Activated T-helper 17 cell treated with anti-CD3 and anti-CD28 coated beads, Interleukin-2, amount 50 U/mL, for 72 hours (primary cell): Measurements from ENCODE around the gene CFAP46. TPM values are rescaled to one million over a fixed set of nuclear protein-coding genes. Genes with fewer than 3 reads are reported as not detected.

Experiments used
- ATAC-seq: fragments of 150-1000 bp; cut with Tn5 transposase; replicated peaks from 2 replicates; pipeline ENCODE4 v1.10.0; 2021; ENCODE audit warnings: mild to moderate bottlenecking, moderate library complexity
- H3K27ac Mint-ChIP-seq: one replicate; pipeline ENCODE4 v1.8.0; 2022; ENCODE audit warnings: mixed read lengths
- H3K27me3 Mint-ChIP-seq: one replicate; pipeline ENCODE4 v1.8.0; 2022; ENCODE audit warnings: mixed read lengths
- H3K36me3 Mint-ChIP-seq: one replicate; pipeline ENCODE4 v1.8.0; 2022; ENCODE audit warnings: low read depth, mild to moderate bottlenecking, mixed read lengths
- H3K4me1 Mint-ChIP-seq: one replicate; pipeline ENCODE4 v1.8.0; 2022; ENCODE audit warnings: mixed read lengths
- H3K4me3 Mint-ChIP-seq: one replicate; pipeline ENCODE4 v1.8.0; 2022; ENCODE audit warnings: mild to moderate bottlenecking, mixed read lengths
- H3K9me3 Mint-ChIP-seq: one replicate; pipeline ENCODE4 v1.8.0; 2022; ENCODE audit warnings: mixed read lengths
- total RNA-seq, 2 donors: library from RNA; stranded (reverse); gene quantifications; one replicate each; pipeline ENCODE4 v1.2.3, GENCODE V29; 2022

CFAP46 gene
- total RNA-seq, 2 donors from 2014 or later, result not detected

DNA sequence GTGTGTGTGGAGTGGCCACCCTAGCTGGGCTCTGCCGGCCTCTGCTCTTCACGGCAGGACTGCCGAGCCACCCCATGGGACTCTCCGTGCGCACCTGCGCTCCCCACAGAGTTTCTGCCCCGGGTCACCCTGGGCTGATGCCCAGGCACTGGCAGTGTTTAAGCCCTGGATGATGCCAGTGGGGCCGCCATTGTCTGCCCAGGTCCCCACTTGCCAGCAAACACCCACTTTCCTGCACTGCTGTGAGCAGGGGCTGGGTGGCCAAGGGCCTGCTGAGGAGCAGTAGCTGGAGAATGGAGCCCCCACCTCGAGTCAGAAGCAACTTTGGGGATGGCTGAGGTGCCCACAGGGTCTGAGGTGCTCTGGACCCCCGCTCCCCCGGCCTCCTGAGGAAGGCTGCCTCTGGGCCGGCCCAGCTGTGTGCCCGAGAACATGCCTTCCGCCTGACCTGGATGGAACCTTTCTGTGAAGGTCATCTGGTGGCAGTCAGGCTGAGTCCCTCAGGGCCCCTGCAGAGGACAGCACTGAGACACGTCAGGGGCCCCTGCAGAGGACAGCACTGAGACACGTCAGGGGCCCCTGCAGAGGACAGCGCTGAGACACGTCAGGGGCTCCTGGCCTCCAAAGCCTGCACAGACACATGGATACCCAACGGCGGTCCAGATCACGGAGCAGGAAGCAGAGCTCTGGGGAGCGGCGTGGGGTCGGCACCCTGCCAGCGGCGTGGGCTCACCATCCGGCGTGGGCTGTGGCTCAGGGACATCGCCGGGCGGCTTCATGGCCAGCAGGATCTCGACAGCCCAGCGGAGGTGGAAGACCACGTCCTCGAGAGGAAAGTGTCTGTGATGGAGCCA is 62.0 kb downstream of the CFAP46 start:
- no peak for ATAC-seq
- Mint-ChIP-seq H3K27ac (no peak overlapping the region), H3K4me3 (no peak overlapping the region), H3K36me3 (no peaks in the 10 kb centered on the region), H3K4me1 (no peaks in the 10 kb centered on the region), H3K27me3 (peaks cover 19% of the 10 kb centered on the region), H3K9me3 (no peaks in the 10 kb centered on the region)

DNA sequence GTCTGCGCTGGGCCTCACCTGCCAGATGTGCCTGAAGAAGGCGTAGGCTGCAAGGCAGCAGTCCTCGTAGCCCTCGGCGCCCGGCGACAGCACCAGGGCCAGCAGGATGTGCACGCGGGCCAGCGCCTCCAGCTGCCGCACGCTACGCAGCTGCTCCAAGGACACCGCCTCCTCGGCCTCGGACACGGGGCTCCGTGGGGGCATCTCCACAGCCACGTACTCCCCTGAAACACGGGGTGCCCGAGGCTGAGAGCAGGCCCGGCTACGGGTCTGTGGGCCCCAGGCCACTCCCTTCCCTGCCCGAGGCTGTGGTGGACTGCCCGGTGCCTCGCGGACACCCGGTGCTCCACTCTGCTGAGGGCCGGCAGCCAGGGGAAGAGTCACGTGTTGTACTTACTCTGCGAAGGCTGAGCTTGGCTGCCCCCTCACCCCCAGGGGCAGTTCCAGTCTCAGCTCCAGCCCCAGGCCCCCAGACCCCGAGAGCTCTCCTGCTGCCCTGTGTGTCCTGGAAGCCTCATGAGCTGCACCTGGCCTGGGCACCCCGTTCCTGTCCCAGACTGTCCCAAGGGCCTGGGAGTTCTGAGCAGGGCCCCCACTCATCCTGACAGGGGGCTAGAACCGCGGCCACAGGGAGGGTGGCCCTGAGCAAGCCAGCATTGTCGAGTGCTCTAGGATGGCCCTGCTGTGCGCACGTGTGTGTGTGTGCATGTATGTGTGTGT is 62.8 kb downstream of the CFAP46 start:
- no peak overlapping the region for H3K4me3 Mint-ChIP-seq
- H3K9me3 Mint-ChIP-seq, result no peaks in the 10 kb centered on the region
- no peak for ATAC-seq
- no peaks in the 10 kb centered on the region for H3K36me3 Mint-ChIP-seq
- H3K27ac Mint-ChIP-seq, result no peak overlapping the region
- H3K4me1 Mint-ChIP-seq, result no peaks in the 10 kb centered on the region
- peaks cover 21% of the 10 kb centered on the region for H3K27me3 Mint-ChIP-seq

DNA sequence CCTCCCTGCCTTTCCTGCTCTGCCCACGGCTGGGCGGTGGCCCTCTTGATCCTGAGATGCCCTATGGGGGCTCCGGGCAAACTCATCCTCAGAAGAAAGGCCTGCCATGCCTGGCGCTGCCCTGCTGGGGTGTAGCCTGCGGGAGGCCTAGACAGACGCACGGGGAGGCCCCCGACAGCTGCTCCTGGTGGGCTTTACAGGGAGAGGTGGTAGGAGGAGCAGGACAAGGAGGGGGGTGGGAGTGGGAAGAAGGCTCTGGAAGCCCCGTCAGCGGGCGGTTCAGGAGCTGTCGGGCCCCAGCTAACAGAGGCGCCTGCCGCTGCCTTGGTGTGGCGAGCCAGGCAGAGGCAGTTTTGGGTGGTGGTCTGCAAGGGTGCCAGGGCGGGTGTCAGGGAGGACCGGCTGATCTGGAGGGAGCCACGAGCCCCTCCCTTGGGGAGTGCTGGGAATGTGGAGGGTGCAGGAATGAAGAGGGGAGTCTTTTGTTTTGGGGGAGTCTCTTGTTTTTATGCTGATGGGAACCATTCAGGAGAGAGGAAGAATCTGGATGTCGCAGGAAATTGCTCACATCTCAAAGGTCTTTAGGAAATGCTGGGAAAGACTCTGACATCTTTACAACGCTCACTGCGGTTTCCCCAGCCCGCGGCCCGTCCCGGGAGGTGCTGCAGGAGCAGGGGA is 63.5 kb downstream of the CFAP46 start:
- H3K4me1 Mint-ChIP-seq, result no peaks in the 10 kb centered on the region

DNA sequence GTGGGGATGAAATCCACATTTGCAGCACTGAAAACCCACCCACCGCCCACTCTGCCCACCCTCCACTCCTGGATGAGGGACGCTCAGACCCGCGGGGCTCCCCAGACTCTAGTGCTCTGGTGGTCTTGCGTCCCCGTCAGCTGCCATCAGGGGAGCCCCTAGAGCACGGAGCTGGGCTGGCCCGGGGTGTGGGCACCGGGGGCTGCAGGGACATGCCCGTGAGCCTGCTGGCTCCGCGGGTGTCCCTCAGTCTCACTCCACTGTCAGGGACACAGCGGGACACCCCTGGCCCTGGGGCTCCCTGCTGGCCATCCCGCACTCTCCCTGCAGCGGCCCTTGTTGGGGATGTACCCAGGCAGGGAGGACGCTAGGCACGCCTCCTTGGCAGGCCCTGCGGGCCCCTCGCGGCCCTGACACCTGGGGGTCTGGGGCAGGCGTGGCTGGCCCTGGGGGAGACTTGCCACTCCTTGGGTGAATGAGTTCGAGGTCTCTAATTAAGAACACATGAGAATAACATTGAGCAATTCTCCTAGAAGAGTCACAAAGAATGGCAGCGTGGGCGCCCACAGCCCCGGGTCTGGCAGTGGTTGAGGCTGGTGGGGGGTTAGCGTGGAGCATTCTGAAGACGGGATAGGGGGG is 64.2 kb downstream of the CFAP46 start:
- H3K27ac Mint-ChIP-seq, result no peak overlapping the region
- H3K36me3 Mint-ChIP-seq, result no peaks in the 10 kb centered on the region
- no peaks in the 10 kb centered on the region for H3K4me1 Mint-ChIP-seq
- no peak overlapping the region for H3K4me3 Mint-ChIP-seq
- peaks cover 26% of the 10 kb centered on the region for H3K27me3 Mint-ChIP-seq
- no peaks in the 10 kb centered on the region for H3K9me3 Mint-ChIP-seq
- ATAC-seq, result no peak

More for the DNA sequence above, 63.5 kb downstream of the CFAP46 start:
- Mint-ChIP-seq H3K27me3 (peaks cover 21% of the 10 kb centered on the region), H3K36me3 (no peaks in the 10 kb centered on the region), H3K27ac (no peak overlapping the region), H3K4me3 (no peak overlapping the region), H3K9me3 (no peaks in the 10 kb centered on the region)
- no peak for ATAC-seq

DNA sequence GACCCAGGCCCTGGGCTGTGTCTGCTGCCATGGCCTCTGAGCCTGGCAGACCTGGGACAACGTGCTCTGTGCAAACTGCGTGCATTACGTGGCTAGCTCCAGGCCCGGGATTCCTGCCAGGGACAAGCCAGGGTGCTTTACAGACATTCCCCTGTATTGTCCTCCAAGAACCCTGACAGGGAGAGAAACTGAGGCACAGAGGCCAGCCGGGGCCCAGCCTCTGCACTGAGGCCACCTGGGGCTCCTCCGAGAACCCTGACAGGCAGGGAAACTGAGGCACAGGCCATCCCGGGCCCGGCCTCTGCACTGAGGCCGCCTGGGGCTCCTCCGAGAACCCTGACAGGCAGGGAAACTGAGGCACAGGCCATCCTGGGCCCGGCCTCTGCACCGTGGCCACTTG is 64.9 kb downstream of the CFAP46 start:
- H3K4me1 Mint-ChIP-seq, result no peaks in the 10 kb centered on the region
- H3K27me3 Mint-ChIP-seq, result peaks cover 27% of the 10 kb centered on the region
- no peak overlapping the region for H3K4me3 Mint-ChIP-seq
- H3K9me3 Mint-ChIP-seq, result no peaks in the 10 kb centered on the region
- H3K27ac Mint-ChIP-seq, result no peak overlapping the region
- no peaks in the 10 kb centered on the region for H3K36me3 Mint-ChIP-seq
- ATAC-seq, result no peak

DNA sequence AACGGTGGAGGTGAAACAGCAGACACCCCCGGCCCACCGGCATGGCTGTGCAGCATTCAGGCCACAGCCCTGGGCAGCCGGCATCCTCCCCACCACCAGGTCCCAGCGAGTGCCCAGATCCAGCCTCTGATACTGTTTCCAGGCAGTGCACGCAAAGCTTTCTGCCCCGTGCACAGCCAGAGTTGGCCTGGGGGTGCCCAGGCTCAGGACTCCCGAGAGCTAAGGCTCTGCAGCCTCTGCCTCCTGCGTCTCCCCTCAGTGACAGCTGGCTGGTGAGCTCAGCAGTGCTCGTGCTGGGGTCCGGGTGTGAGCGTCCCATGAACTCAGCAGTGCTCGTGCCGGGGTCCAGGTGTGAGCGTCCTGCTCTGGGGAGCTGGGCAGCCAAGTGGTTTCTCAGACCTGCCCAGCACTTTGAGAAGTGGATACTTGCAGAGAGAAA is 65.4 kb downstream of the CFAP46 start:
- no peaks in the 10 kb centered on the region for H3K9me3 Mint-ChIP-seq

DNA sequence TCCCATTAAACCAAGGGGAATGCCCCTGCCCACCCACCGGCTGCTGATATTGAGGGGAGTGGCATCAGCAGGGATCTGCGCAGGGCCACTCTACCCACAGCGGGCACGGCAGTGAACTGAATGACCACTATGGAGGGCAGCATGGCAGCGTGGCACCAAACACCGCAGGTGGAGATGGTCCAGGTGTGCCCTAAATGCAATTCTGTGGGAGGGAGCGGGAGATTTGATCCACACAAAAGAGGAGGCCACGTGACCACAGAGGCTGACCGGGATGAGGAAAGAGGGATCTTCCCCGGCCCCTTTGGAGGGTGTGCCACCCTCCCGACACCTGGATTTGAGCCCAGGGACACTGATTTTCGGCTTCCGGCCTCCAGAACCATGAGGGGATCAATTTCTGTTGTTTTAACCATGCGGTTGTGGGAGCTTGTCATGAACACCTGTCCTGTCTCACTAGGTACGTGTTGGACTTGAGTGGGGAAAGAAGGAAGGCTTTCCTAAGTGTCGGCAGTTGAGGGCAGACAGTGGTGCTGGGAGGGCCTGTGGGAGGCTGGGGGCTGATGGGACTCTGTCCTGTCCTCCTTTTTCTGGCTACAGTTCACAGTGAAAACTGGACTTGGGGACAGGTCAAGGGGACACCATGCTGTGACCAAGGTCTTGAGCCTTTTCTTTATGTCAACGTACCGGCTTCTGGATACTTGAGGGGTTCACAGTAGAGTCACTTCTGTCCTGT is 66.1 kb downstream of the CFAP46 start:
- no peak for ATAC-seq
- no peaks in the 10 kb centered on the region for H3K9me3 Mint-ChIP-seq
- no peak overlapping the region for H3K27ac Mint-ChIP-seq
- H3K4me1 Mint-ChIP-seq, result no peaks in the 10 kb centered on the region
- no peak overlapping the region for H3K4me3 Mint-ChIP-seq
- H3K27me3 Mint-ChIP-seq, result peaks cover 27% of the 10 kb centered on the region
- H3K36me3 Mint-ChIP-seq, result no peaks in the 10 kb centered on the region

More for the DNA sequence above, 65.4 kb downstream of the CFAP46 start:
- H3K27ac Mint-ChIP-seq, result no peak overlapping the region
- H3K4me1 Mint-ChIP-seq, result no peaks in the 10 kb centered on the region
- H3K36me3 Mint-ChIP-seq, result no peaks in the 10 kb centered on the region
- H3K4me3 Mint-ChIP-seq, result no peak overlapping the region
- ATAC-seq, result no peak
- peaks cover 27% of the 10 kb centered on the region for H3K27me3 Mint-ChIP-seq

DNA sequence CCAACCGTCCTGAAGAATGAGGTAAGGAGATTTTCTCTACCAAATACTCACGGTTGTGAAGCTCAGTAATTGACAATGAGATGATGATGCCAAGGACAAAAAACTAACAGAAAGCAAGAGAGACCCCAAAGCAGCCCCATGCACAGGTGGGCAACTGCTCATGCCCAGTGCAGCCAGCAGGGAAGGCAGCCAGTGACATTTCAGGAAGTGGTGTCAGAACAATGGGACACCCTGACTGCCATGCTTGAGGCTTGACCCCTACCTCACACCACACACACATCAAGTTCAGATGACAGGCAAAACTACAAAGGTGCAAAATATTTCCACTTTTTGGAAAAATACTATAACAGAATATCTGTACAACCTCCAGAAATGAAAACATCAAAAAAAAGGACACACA is 66.9 kb downstream of the CFAP46 start:
- no peak overlapping the region for H3K4me3 Mint-ChIP-seq
- ATAC-seq, result no peak
- no peaks in the 10 kb centered on the region for H3K9me3 Mint-ChIP-seq
- no peaks in the 10 kb centered on the region for H3K4me1 Mint-ChIP-seq
- H3K27me3 Mint-ChIP-seq, result peaks cover 27% of the 10 kb centered on the region
- H3K36me3 Mint-ChIP-seq, result no peaks in the 10 kb centered on the region
- no peak overlapping the region for H3K27ac Mint-ChIP-seq

DNA sequence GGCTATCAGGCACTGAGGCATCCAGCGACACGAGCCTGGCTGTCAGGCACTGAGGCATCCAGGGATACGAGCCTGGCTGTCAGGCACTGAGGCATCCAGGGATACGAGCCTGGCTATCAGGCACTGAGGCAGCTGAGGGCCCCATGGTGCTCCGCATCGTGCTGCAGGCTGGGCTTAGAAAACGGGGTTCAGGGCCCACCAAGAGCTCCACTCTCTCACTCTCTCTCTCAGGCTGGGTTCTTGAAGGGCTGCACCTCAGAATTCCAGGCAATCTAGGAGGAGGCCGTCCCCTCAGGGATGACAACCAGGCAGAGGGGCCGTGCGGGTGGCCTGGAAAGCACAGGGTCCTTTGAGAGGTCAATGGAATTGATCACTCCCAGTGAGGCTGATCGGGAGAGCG is 69.0 kb downstream of the CFAP46 start:
- Mint-ChIP-seq H3K36me3 (no peaks in the 10 kb centered on the region), H3K4me1 (no peaks in the 10 kb centered on the region), H3K27me3 (peaks cover 31% of the 10 kb centered on the region), H3K27ac (no peak overlapping the region), H3K4me3 (no peak overlapping the region), H3K9me3 (peaks cover 4% of the 10 kb centered on the region)
- no peak for ATAC-seq

DNA sequence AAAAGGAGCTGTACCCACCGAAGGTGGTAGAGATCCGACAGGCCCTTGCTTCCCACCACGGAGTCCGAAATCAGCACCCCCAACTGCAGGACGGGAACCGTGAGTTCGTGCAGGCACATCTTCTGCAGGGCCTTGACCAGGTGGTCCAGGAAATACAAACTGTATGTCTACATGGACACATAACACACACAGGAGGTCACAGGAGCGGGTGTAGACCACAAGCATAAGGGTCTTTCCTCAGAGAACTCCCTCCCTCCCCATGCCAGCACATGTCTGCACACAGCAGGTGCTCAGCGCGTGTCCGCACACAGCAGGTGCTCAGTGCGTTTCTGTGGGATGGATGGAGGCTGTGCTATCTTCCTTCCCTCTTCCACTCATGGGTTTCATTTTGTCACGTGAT is 69.7 kb downstream of the CFAP46 start:
- no peak for ATAC-seq
- Mint-ChIP-seq H3K9me3 (peaks cover 4% of the 10 kb centered on the region), H3K36me3 (no peaks in the 10 kb centered on the region), H3K27ac (no peak overlapping the region), H3K4me3 (no peak overlapping the region), H3K27me3 (peaks cover 28% of the 10 kb centered on the region), H3K4me1 (no peaks in the 10 kb centered on the region)

DNA sequence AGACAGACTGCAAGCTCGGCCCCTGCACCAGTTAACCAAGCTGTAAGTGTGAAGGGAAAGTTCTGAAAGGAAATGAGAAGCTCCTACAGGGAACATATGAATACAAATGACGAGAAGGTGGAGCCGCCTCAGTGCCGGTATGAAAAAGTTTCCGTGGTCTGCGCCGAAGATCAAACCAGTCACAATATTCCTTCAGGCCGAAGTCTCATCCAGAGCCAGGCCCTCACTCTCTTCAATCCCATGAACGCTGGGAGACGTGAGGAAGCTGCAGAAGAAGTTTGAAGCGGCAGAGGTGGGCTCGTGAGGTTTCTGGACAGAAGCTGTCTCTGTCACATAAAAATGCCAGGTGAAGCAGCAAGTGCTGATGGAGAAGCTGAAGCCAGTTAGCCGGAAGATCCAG is 71.9 kb downstream of the CFAP46 start:
- ATAC-seq, result no peak
- H3K4me3 Mint-ChIP-seq, result no peak overlapping the region
- H3K27ac Mint-ChIP-seq, result no peak overlapping the region
- H3K4me1 Mint-ChIP-seq, result no peaks in the 10 kb centered on the region
- H3K36me3 Mint-ChIP-seq, result no peaks in the 10 kb centered on the region
- H3K9me3 Mint-ChIP-seq, result peaks cover 4% of the 10 kb centered on the region
- peaks cover 18% of the 10 kb centered on the region for H3K27me3 Mint-ChIP-seq

DNA sequence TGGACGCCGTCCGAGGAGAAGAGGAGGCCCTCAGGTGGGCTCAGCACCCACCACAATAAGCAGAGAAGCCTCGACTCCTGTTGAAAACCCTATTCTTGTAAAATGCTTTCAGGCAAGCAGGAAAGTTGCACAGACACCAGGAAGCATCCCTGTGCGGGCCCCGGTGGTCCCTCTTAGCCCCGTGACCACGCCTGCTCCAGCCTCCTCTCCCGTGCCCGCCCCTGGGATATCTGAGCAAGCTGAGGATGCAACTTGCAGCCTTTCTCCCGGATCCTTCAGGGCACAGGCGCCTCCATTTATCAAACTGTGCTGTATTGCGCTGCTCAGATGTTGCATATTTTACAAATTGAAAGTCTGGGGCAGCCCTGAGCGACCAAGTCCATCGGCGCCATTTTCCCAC is 72.7 kb downstream of the CFAP46 start:
- ATAC-seq, result no peak
- Mint-ChIP-seq H3K27me3 (peaks cover 14% of the 10 kb centered on the region), H3K27ac (no peak overlapping the region)

DNA sequence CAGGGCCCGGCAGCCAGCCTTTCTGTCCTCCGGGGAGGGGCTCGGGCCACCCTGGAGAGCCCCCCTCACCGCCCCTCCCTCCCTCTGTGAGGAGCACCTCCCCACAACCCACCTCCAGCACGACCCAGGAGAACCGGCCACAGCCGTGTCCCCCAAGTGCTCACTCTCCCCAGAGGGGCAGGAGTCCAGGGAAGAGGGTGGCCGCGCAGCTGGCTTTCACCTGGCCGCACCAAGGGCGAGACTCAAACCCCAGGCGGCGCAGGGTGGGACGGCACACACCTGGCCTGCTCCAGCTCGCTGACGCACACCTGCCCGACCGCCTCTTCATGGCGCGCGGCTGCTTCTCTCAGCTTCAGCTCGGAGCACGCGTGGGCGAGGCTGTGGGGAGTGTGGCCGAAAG is 73.4 kb downstream of the CFAP46 start:
- Mint-ChIP-seq H3K4me3 (no peak overlapping the region), H3K36me3 (no peaks in the 10 kb centered on the region), H3K4me1 (no peaks in the 10 kb centered on the region), H3K27ac (no peak overlapping the region), H3K9me3 (peaks cover 4% of the 10 kb centered on the region), H3K27me3 (peaks cover 14% of the 10 kb centered on the region)
- ATAC-seq, result no peak

More for the DNA sequence above, 72.7 kb downstream of the CFAP46 start:
- Mint-ChIP-seq H3K36me3 (no peaks in the 10 kb centered on the region), H3K4me3 (no peak overlapping the region), H3K4me1 (no peaks in the 10 kb centered on the region), H3K9me3 (peaks cover 4% of the 10 kb centered on the region)
